Nephron (organoid): ENCODE results near the gene MTUS2.
A peak's percentile ranks its signal among the peaks of the same experiment; 100 is the strongest.
"Not testable (repeated sequence)": the region's sequence is repeated elsewhere in the genome, so short reads cannot be mapped to it uniquely, and the experiment has no call there.

Source experiments
- H3K27ac Mint-ChIP-seq, 3 experiments: 2 replicates each; pipeline ENCODE4 v1.8.0; 2020; ENCODE audit warnings: mixed read lengths in 3 of 3, mild to moderate bottlenecking in 2 of 3, moderate library complexity in 1 of 3
- H3K27me3 Mint-ChIP-seq: 2 replicates; pipeline ENCODE4 v1.8.0; 2021; ENCODE audit warnings: low read depth, mild to moderate bottlenecking, moderate library complexity, mixed read lengths
- H3K36me3 Mint-ChIP-seq: 2 replicates; pipeline ENCODE4 v1.8.0; 2020; ENCODE audit warnings: low read depth, mixed read lengths
- H3K4me1 Mint-ChIP-seq: 2 replicates; pipeline ENCODE4 v1.8.0; 2020; ENCODE audit warnings: mixed read lengths
- H3K4me3 Mint-ChIP-seq, 3 experiments: 2 replicates each; pipeline ENCODE4 v1.8.0; 2020; ENCODE audit warnings: mild to moderate bottlenecking in 3 of 3, mixed read lengths in 3 of 3, moderate library complexity in 2 of 3
- H3K9me3 Mint-ChIP-seq: 2 replicates; pipeline ENCODE4 v1.8.0; 2020; ENCODE audit warnings: mixed read lengths
- CTCF ChIP-seq, 3 experiments: fragments of 200-600 bp; sonication (generic); IDR thresholded peaks; one replicate each; pipeline ENCODE4 v1.5.0; 2021; ENCODE audit warnings: antibody characterized with exemption in 3 of 3; ENCODE audit not compliant: unreplicated experiment in 3 of 3

MTUS2 gene

DNA sequence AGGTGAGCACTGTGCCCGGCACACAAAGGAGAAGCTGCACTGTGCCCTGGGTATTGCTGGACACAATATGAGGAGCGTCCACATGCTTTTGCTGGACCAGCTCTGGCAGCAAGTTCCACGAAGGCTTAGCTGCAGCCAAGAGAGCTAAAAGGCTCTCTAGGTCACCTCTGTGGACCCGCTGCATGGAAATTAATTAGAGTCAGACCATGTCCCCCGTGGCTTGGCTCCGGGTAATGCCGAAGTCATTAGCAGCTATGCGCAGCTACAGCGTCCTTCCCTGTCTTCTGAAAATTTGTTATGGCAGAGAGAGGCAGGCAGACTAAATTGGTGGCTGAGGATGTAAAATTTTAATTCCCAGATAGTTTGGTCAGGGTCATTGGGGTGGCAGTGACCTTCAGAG lies 503.8 kb downstream of the MTUS2 start:
- no peak for TF ChIP-seq CTCF (IDR thresholded peaks at IDR 0.05; ENCODE audit: unreplicated experiment in 3 of 3)
- no peak overlapping the region for H3K4me3 Mint-ChIP-seq

GRCh38 chr13:29324601-29325000 lies 504.5 kb downstream of the MTUS2 start:
- Mint-ChIP-seq H3K36me3 (peaks cover 4% of the 10 kb centered on the region), H3K4me1 (peaks cover 7% of the 10 kb centered on the region), H3K27ac (no peak overlapping the region), H3K27me3 (peaks cover 19% of the 10 kb centered on the region), H3K4me3 (no peak overlapping the region), H3K9me3 (peaks cover 5% of the 10 kb centered on the region)
- no peak for TF ChIP-seq CTCF (IDR thresholded peaks at IDR 0.05; ENCODE audit: unreplicated experiment in 3 of 3)

More for the DNA sequence above, 503.8 kb downstream of the MTUS2 start:
- peaks cover 4% of the 10 kb centered on the region for H3K36me3 Mint-ChIP-seq
- peaks cover 7% of the 10 kb centered on the region for H3K4me1 Mint-ChIP-seq
- peaks cover 19% of the 10 kb centered on the region for H3K27me3 Mint-ChIP-seq
- H3K9me3 Mint-ChIP-seq: peaks cover 5% of the 10 kb centered on the region
- no peak overlapping the region for H3K27ac Mint-ChIP-seq

DNA sequence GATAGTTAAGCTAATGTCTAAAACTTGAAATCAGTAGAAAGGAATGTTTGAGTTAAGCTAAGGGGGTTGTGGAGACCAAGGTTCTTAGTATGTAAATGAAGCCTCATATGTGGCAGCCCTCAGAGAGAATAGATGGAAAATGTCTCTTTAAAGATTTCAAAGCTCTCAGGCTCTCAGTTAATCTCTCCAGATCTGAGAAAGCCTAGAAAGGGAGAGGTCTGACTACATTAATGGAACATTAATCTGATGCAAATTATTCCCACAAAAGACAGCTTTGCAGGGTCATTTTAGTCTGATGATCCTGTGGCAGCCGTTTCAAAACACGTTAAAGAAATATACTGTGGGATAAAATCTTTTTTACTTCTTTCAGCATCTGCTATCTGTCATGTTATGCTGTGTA lies 508.4 kb downstream of the MTUS2 start:
- Mint-ChIP-seq H3K36me3 (no peaks in the 10 kb centered on the region), H3K4me3 (no peak overlapping the region), H3K27me3 (peaks cover 10% of the 10 kb centered on the region), H3K27ac (peak overlapping the region in 1 of 3 experiments; percentile 12), H3K4me1 (peaks cover 7% of the 10 kb centered on the region), H3K9me3 (peaks cover 28% of the 10 kb centered on the region)
- TF ChIP-seq CTCF (IDR thresholded peaks at IDR 0.05; ENCODE audit: unreplicated experiment in 3 of 3): no peak

GRCh38 chr13:29336356-29336755 lies 516.2 kb downstream of the MTUS2 start:
- Mint-ChIP-seq H3K4me3 (no peak overlapping the region), H3K27me3 (peaks cover 3% of the 10 kb centered on the region), H3K36me3 (no peaks in the 10 kb centered on the region), H3K4me1 (no peaks in the 10 kb centered on the region), H3K27ac (no peak overlapping the region), H3K9me3 (peaks cover 47% of the 10 kb centered on the region)
- no peak for TF ChIP-seq CTCF (IDR thresholded peaks at IDR 0.05; ENCODE audit: unreplicated experiment in 3 of 3)

- no peak for TF ChIP-seq CTCF (IDR thresholded peaks at IDR 0.05; ENCODE audit: unreplicated experiment in 3 of 3)
- no peak overlapping the region for H3K4me3 Mint-ChIP-seq
- peaks cover 3% of the 10 kb centered on the region for H3K27me3 Mint-ChIP-seq
- no peaks in the 10 kb centered on the region for H3K36me3 Mint-ChIP-seq
- H3K4me1 Mint-ChIP-seq: no peaks in the 10 kb centered on the region
- no peak overlapping the region for H3K27ac Mint-ChIP-seq
- H3K9me3 Mint-ChIP-seq: peaks cover 41% of the 10 kb centered on the region
Observed at GRCh38 chr13:29339386-29340272, 519.5 kb downstream of the MTUS2 start.

GRCh38 chr13:29345860-29346582 lies 525.9 kb downstream of the MTUS2 start:
- H3K4me3 Mint-ChIP-seq: not testable (repeated sequence)

More at GRCh38 chr13:29345860-29346582, 525.9 kb downstream of the MTUS2 start:
- H3K9me3 Mint-ChIP-seq: peaks cover 30% of the 10 kb centered on the region
- not testable (repeated sequence) for H3K4me1 Mint-ChIP-seq, H3K36me3 Mint-ChIP-seq, H3K27ac Mint-ChIP-seq, H3K27me3 Mint-ChIP-seq
